ENCODE data around the gene IQGAP3. TPM values are rescaled to one million over a fixed set of nuclear protein-coding genes. Genes with fewer than 3 reads are reported as not detected.

IQGAP3 gene
- polyA plus RNA-seq, 3 donors: 0.03 to 0.24 TPM; not detected in 1

- Histone ChIP-seq H3K4me2 (replicated peaks; ENCODE audit: extremely low read depth, low read length, poor library complexity, severe bottlenecking) (no peak overlapping the region), H3K79me2 (ENCODE audit: insufficient read depth, low read length) (no peaks in the 10 kb centered on the region), H2AFZ (ENCODE audit: insufficient read depth, low read depth, low read length, poor library complexity, severe bottlenecking) (no peak overlapping the region), H3K4me3 (replicated peaks in 1 of 3; ENCODE audit: low read depth in 2 of 3, low read length in 3 of 3) (no peak overlapping the region), H3K9me3 (replicated peaks in 1 of 2; ENCODE audit: control insufficient read depth in 1 of 2, insufficient read depth in 1 of 2, low read length in 2 of 2) (no peaks in the 10 kb centered on the region), H3K9ac (ENCODE audit: insufficient read depth, low read length, poor library complexity, severe bottlenecking) (no peak overlapping the region), H3K4me1 (ENCODE audit: control insufficient read depth in 1 of 2, insufficient read depth in 2 of 2, low read length in 2 of 2) (no peaks in the 10 kb centered on the region), H3K27ac (ENCODE audit: low read depth in 1 of 2, low read length in 2 of 2) (no peak overlapping the region), H4K20me1 (ENCODE audit: insufficient read depth, low read length) (no peaks in the 10 kb centered on the region), H3K36me3 (replicated peaks in 1 of 2; ENCODE audit: control insufficient read depth in 1 of 2, insufficient read depth in 2 of 2, low read length in 2 of 2) (peaks cover 39 to 84% of the 10 kb centered on the region in 2 donors), H3K27me3 (ENCODE audit: control insufficient read depth in 2 of 2, insufficient read depth in 2 of 2, low read length in 2 of 2) (no peaks in the 10 kb centered on the region)
- H3K4me1 Mint-ChIP-seq: peaks cover 17% of the 10 kb centered on the region
- WGBS (ENCODE audit: insufficient coverage): 13% methylated on average over 2 of the region's 4 CpGs
- no peak overlapping the region for H3K4me3 Mint-ChIP-seq
- intact Hi-C loops (cut with micrococcal nuclease): loop anchor here in 1 of 2 donors (5.0 kb wide), 1 partner anchor 42 kb away; no protein-coding TSS in a partner anchor
- TF ChIP-seq CTCF (IDR thresholded peaks at IDR 0.05): no peak
- H3K9me3 Mint-ChIP-seq: no peaks in the 10 kb centered on the region
- H3K36me3 Mint-ChIP-seq: peaks cover 73 to 80% of the 10 kb centered on the region in 2 donors
- peaks cover 0 to 2% (median 0%) of the 10 kb centered on the region in 3 donors for H3K27me3 Mint-ChIP-seq (ENCODE audit: low read depth in 3 of 3)
- DNase-seq: no peak
- H3K27ac Mint-ChIP-seq: peak overlapping the region in 1 of 7 donors; percentile 22
Observed at GRCh38 chr1:156539818-156540355, 32.5 kb downstream of the IQGAP3 start.

DNA sequence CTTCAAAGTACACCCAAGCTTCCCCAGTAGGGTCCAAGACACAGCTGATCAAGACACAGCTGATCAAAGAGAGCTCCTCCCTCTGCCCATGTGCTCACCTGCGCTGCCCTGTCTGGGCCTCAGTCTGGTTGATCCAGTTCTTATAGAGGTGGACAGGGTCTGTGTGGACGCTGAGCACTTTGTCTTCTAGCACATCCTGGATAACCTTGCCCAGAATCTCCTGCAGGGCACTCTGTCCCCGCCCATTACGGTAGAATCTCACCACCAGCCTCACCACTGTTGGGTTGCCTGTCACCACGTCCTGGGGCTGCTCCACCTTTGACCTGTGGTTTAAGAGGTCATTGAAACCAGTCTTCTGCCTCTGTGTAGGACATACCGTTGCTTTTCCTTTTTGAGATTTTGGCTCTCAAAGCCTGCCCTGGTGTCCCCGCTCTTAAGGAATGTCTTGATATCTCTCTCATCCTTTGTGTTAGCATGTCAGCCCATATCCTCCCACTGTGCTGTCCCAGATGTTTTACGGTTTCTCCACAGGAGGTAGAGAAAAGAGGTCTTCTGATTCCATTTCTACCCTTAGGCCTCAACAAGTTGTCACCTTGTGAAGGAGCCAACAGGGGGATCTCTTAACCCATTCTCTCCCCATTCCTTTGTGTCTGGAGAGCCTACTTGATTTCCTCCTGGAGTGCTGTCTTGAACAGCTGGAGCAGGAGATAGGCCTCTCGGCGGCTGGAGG is 33.5 kb downstream of the IQGAP3 start:
- Histone ChIP-seq H3K27me3 (ENCODE audit: control insufficient read depth in 2 of 2, insufficient read depth in 2 of 2, low read length in 2 of 2) (no peaks in the 10 kb centered on the region), H3K4me2 (replicated peaks; ENCODE audit: extremely low read depth, low read length, poor library complexity, severe bottlenecking) (no peak overlapping the region), H3K79me2 (ENCODE audit: insufficient read depth, low read length) (no peaks in the 10 kb centered on the region), H3K4me3 (replicated peaks in 1 of 3; ENCODE audit: low read depth in 2 of 3, low read length in 3 of 3) (no peak overlapping the region), H3K27ac (ENCODE audit: low read depth in 1 of 2, low read length in 2 of 2) (no peak overlapping the region), H3K9ac (ENCODE audit: insufficient read depth, low read length, poor library complexity, severe bottlenecking) (no peak overlapping the region), H2AFZ (ENCODE audit: insufficient read depth, low read depth, low read length, poor library complexity, severe bottlenecking) (no peak overlapping the region), H4K20me1 (ENCODE audit: insufficient read depth, low read length) (no peaks in the 10 kb centered on the region), H3K4me1 (ENCODE audit: control insufficient read depth in 1 of 2, insufficient read depth in 2 of 2, low read length in 2 of 2) (no peaks in the 10 kb centered on the region), H3K36me3 (replicated peaks in 1 of 2; ENCODE audit: control insufficient read depth in 1 of 2, insufficient read depth in 2 of 2, low read length in 2 of 2) (peaks cover 49 to 84% of the 10 kb centered on the region in 2 donors), H3K9me3 (replicated peaks in 1 of 2; ENCODE audit: control insufficient read depth in 1 of 2, insufficient read depth in 1 of 2, low read length in 2 of 2) (no peaks in the 10 kb centered on the region)
- H3K27ac Mint-ChIP-seq: peak overlapping the region in 4 of 7 donors; percentile 2 to 48 (median 17)
- no peak overlapping the region for H3K4me3 Mint-ChIP-seq
- H3K36me3 Mint-ChIP-seq: peaks cover 70 to 81% of the 10 kb centered on the region in 2 donors
- H3K27me3 Mint-ChIP-seq (ENCODE audit: low read depth in 3 of 3): no peaks in the 10 kb centered on the region
- TF ChIP-seq CTCF (IDR thresholded peaks at IDR 0.05): no peak
- no peaks in the 10 kb centered on the region for H3K9me3 Mint-ChIP-seq
- DNase-seq: no peak
- intact Hi-C loops (cut with micrococcal nuclease): no loop called here
- H3K4me1 Mint-ChIP-seq: peaks cover 17% of the 10 kb centered on the region
- 100% methylated on average over 5 of the region's 10 CpGs for WGBS (ENCODE audit: insufficient coverage)
